HG03039 (cell line): ENCODE results near the gene AQP6.

Experiments
- ATAC-seq: cut with Tn5 transposase; IDR thresholded peaks from one replicate; pipeline ENCODE4 v1.9.1; 2021; ENCODE audit warnings: mild to moderate bottlenecking, moderate library complexity; ENCODE audit not compliant: unreplicated experiment

AQP6 gene

GRCh38 chr12:49955899-49956662, 16.7 kb upstream of the AQP6 start:
- ATAC-seq, result no peak

- no peak for ATAC-seq
Observed at GRCh38 chr12:49956663-49957569, 15.8 kb upstream of the AQP6 start.

- ATAC-seq, result no peak
Observed at GRCh38 chr12:49957570-49957967, 15.2 kb upstream of the AQP6 start.

GRCh38 chr12:49959685-49960473, 12.9 kb upstream of the AQP6 start:
- ATAC-seq, result no peak

GRCh38 chr12:49960474-49961110, 12.2 kb upstream of the AQP6 start:
- no peak for ATAC-seq

- no peak for ATAC-seq
Observed at GRCh38 chr12:49961111-49961922, 11.4 kb upstream of the AQP6 start, which contains the start of gene AQP5. TSS of gene AQP5 (plus strand) at chr12:49961872. CDS start at chr12:49962018, 146 bp downstream.

- ATAC-seq, result no peak
Observed at GRCh38 chr12:49961993-49962764, 10.6 kb upstream of the AQP6 start.

GRCh38 chr12:49962861-49963765, 9.6 kb upstream of the AQP6 start:
- no peak for ATAC-seq

GRCh38 chr12:49963976-49964815, 8.6 kb upstream of the AQP6 start:
- ATAC-seq, result no peak

GRCh38 chr12:49964849-49965624, 7.7 kb upstream of the AQP6 start:
- ATAC-seq, result no peak

- ATAC-seq, result no peak
Observed at GRCh38 chr12:49965836-49966235, 6.9 kb upstream of the AQP6 start.

- no peak for ATAC-seq
Observed at GRCh38 chr12:49966511-49967041, 6.2 kb upstream of the AQP6 start.

- peak; percentile 53 for ATAC-seq
Observed at GRCh38 chr12:49967042-49967776, 5.5 kb upstream of the AQP6 start.

- ATAC-seq, result no peak
Observed at GRCh38 chr12:49967777-49968250, 4.9 kb upstream of the AQP6 start.

GRCh38 chr12:49968471-49968870, 4.3 kb upstream of the AQP6 start:
- no peak for ATAC-seq
